OCI-LY7 (cell line): ENCODE data around the gene KANSL1L. TPM values are rescaled to one million over a fixed set of nuclear protein-coding genes. Genes with fewer than 3 reads are reported as not detected.

Experiments used
- BruUV-seq: library from RNA; stranded (reverse); fragments of 400-500 nt; replicated peaks from 2 replicates; lab custom pipeline; 2021; lab: Mats Ljungman, UMichigan
- CTCF ChIA-PET: fragments of 300-600 bp; sonication (Branson Sonifier 250); formaldehyde crosslinking; loops from one replicate; lab custom pipeline; 2022; ENCODE audit warnings: antibody characterized with exemption; ENCODE audit not compliant: unreplicated experiment; lab: Charles Lee
- POLR2A ChIA-PET: fragments of 300-600 bp; sonication (Branson Sonifier 250); formaldehyde crosslinking; loops from one replicate; lab custom pipeline; 2022; ENCODE audit warnings: antibody characterized with exemption; lab: Charles Lee
- DNase-seq: peaks from one replicate; pipeline ENCODE4 v3.0.0-alpha.2; 2015; ENCODE audit warnings: low spot score
- H2AFZ ChIP-seq: fragments of 200-600 bp; sonication (generic), shearing (Covaris generic); 2 replicates; pipeline ENCODE4 v1.6.1; 2014; ENCODE audit warnings: mild to moderate bottlenecking, antibody characterized with exemption, low read length, moderate library complexity
- H3K27ac ChIP-seq: fragments of 200-600 bp; sonication (generic); 2 replicates; pipeline ENCODE4 v1.5.1; 2014; ENCODE audit warnings: mixed run types, low read depth, mild to moderate bottlenecking, moderate library complexity, low read length, inconsistent platforms; ENCODE audit not compliant: poor library complexity, severe bottlenecking
- H3K36me3 ChIP-seq: fragments of 200-600 bp; sonication (generic); 2 replicates; pipeline ENCODE4 v1.6.1; 2014; ENCODE audit warnings: mild to moderate bottlenecking, antibody characterized with exemption, low read length, moderate library complexity, mixed read lengths; ENCODE audit not compliant: insufficient read depth
- H3K4me1 ChIP-seq: fragments of 200-600 bp; sonication (generic); 2 replicates; pipeline ENCODE4 v1.5.1; 2014; ENCODE audit warnings: mild to moderate bottlenecking, low read length; ENCODE audit not compliant: insufficient read depth, poor library complexity, severe bottlenecking
- H3K4me2 ChIP-seq: fragments of 200-600 bp; sonication (generic); 2 replicates; pipeline ENCODE4 v1.6.1; 2014; ENCODE audit warnings: mild to moderate bottlenecking, low read length
- H3K4me3 ChIP-seq: fragments of 200-600 bp; sonication (generic); 2 replicates; pipeline ENCODE4 v1.5.1; 2014; ENCODE audit warnings: mild to moderate bottlenecking, low read depth, low read length; ENCODE audit not compliant: poor library complexity, severe bottlenecking
- H3K79me2 ChIP-seq: fragments of 200-600 bp; sonication (generic); 2 replicates; pipeline ENCODE4 v1.6.1; 2016; ENCODE audit warnings: low read depth, mild to moderate bottlenecking, low read length, moderate library complexity, mixed read lengths; ENCODE audit not compliant: insufficient read depth
- H3K9me2 ChIP-seq: fragments of 200-600 bp; sonication (generic); 2 replicates; pipeline ENCODE4 v1.6.1; 2016; ENCODE audit warnings: mild to moderate bottlenecking, low read length, mixed read lengths; ENCODE audit not compliant: insufficient read depth
- H3K9me3 ChIP-seq: fragments of 200-600 bp; sonication (generic); 2 replicates; pipeline ENCODE4 v1.6.1; 2014; ENCODE audit warnings: mild to moderate bottlenecking, mixed run types, low read length, mixed read lengths
- H4K20me1 ChIP-seq: fragments of 200-600 bp; sonication (generic); 2 replicates; pipeline ENCODE4 v1.6.1; 2014; ENCODE audit warnings: mild to moderate bottlenecking, antibody characterized with exemption, low read length, moderate library complexity, mixed read lengths; ENCODE audit not compliant: insufficient read depth
- CTCF ChIP-seq: fragments of 200-600 bp; sonication (generic); conservative IDR thresholded peaks from 2 replicates; pipeline ENCODE4 v1.5.1; 2014; ENCODE audit warnings: mild to moderate bottlenecking, antibody characterized with exemption, low read length, moderate library complexity, mixed read lengths
- EZH2phosphoT487 ChIP-seq: fragments of 200-600 bp; sonication (generic); IDR thresholded peaks from 2 replicates; pipeline ENCODE4 v1.6.1; 2018; ENCODE audit warnings: low read depth, borderline replicate concordance, mild to moderate bottlenecking, mixed run types, antibody characterized with exemption, low read length, moderate library complexity, mixed read lengths
- intact Hi-C: fragments of 100-400 bp; cut with micrococcal nuclease; formaldehyde crosslinking; loops from one replicate; pipeline ENCODE4 v1.10.0; 2022; ENCODE audit not compliant: unreplicated experiment
- total RNA-seq, 2 experiments: library from RNA; depleted of rRNA in 1 of 2; stranded (reverse); fragments of >200 nt in 1 of 2; shearing (Covaris generic) in 1 of 2; gene quantifications; 2 replicates each; pipeline ENCODE4 v1.2.3, GENCODE V29; 2014 to 2022

The KANSL1L gene
- total RNA-seq, 2 experiments from 2014 or later: 22.0 to 22.9 TPM

GRCh38 chr2:210174086-210174485, 2.9 kb upstream of the KANSL1L start:
- no TSS peak for BruUV-seq
- H3K9me3 ChIP-seq: 0 out of 2 replicates have a peak, but pooled peaks cover 3% of the 10 kb centered on the region
- H3K4me2 ChIP-seq: no peak overlapping the region
- H3K27ac ChIP-seq: no peak overlapping the region
- no peak for TF ChIP-seq EZH2phosphoT487
- no peak for TF ChIP-seq CTCF
- H3K36me3 ChIP-seq: no peaks in the 10 kb centered on the region
- intact Hi-C loops: loop anchor here (5.0 kb wide), 1 partner anchor 1907 kb away; the partner anchor contains the start of gene PIKFYVE
- H3K4me1 ChIP-seq: peaks cover 19% of the 10 kb centered on the region
- H4K20me1 ChIP-seq: no peaks in the 10 kb centered on the region
- DNase-seq: no peak
- no peak overlapping the region for H2AFZ ChIP-seq
- H3K79me2 ChIP-seq: peaks cover 21% of the 10 kb centered on the region
- POLR2A ChIA-PET: interaction anchor here (1.0 to 1.3 kb wide), 2 partner anchors 10 to 27 kb away, joined by 3 read pairs; no protein-coding TSS in a partner anchor
- no peaks in the 10 kb centered on the region for H3K9me2 ChIP-seq
- H3K4me3 ChIP-seq: no peak overlapping the region
- CTCF ChIA-PET: no interaction called here

GRCh38 chr2:210172219-210172575, 988 bp upstream of the KANSL1L start:
- POLR2A ChIA-PET: interaction anchor here (0.5 to 2.6 kb wide), 10 partner anchors 9 to 371 kb away, joined by 3 to 14 read pairs (median 4); no protein-coding TSS in a partner anchor
- peak overlapping the region; percentile 62; the same call in 1 of the 2 replicates for H2AFZ ChIP-seq
- no peak for TF ChIP-seq EZH2phosphoT487
- no peak for TF ChIP-seq CTCF
- DNase-seq: no peak
- CTCF ChIA-PET: no interaction called here
- H4K20me1 ChIP-seq: no peaks in the 10 kb centered on the region
- H3K36me3 ChIP-seq: peaks cover 3% of the 10 kb centered on the region; the same call in 1 of the 2 replicates
- H3K4me3 ChIP-seq: peak overlapping the region; percentile 98
- 0 out of 2 replicates have a peak, but pooled peaks cover 2% of the 10 kb centered on the region for H3K9me3 ChIP-seq
- peak overlapping the region; percentile 87 for H3K4me2 ChIP-seq
- peak overlapping the region; percentile 90 for H3K27ac ChIP-seq
- peaks cover 40% of the 10 kb centered on the region for H3K79me2 ChIP-seq
- no peaks in the 10 kb centered on the region for H3K9me2 ChIP-seq
- BruUV-seq: no TSS peak
- intact Hi-C loops: loop anchor here (5.0 kb wide), 1 partner anchor 1905 kb away; the partner anchor contains the start of gene PIKFYVE
- H3K4me1 ChIP-seq: peaks cover 34% of the 10 kb centered on the region
